GM23338 (cell line): ENCODE measurements around the gene SYNPO2.

Experiments used
- EZH2 ChIP-seq: fragments of 200-600 bp; sonication (generic); IDR thresholded peaks from one replicate; pipeline ENCODE4 v1.8.0; 2017; ENCODE audit warnings: antibody characterized with exemption, mild to moderate bottlenecking, low read depth; ENCODE audit not compliant: unreplicated experiment
- POLR2AphosphoS5 ChIP-seq: IDR thresholded peaks from 2 replicates; pipeline ENCODE4 v1.6.1; 2016; ENCODE audit warnings: antibody characterized with exemption, low read depth
- TF ChIP-seq, protein P1 (sequence below), 2 experiments: fragments of 200-600 bp in 1 of 2; sonication (generic) in 1 of 2; conservative IDR thresholded peaks; 2 replicates each; pipeline versions ENCODE4 v1.5.1 to v1.6.1; 2016 to 2017; ENCODE audit warnings: antibody characterized with exemption in 2 of 2, low read depth in 2 of 2, mild to moderate bottlenecking in 2 of 2, moderate library complexity in 1 of 2
- TF ChIP-seq, protein P2 (sequence below): IDR thresholded peaks from one replicate; pipeline ENCODE4 v1.6.1; 2018; ENCODE audit warnings: antibody characterized with exemption; ENCODE audit not compliant: unreplicated experiment

DNA sequence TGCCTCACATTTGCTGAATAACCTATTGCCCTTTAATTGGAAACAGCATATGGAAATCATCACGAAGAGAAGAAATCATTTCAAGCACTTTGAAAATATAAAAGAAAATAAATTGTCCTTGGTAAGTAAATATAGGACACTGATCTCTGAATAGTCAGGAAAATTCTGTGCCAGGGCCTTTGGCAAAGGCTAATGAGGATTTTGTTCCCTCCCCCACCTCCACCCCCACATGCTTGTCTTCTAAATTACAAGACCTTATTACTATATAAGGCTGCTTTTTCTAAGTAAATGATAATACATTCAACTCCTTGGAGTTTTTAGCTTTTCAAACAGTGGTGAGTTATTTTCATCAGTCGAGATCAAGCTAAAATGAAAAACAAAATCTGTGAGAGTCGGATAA, 15.8 kb downstream of the SYNPO2 start:
- TF ChIP-seq, protein P1, sequence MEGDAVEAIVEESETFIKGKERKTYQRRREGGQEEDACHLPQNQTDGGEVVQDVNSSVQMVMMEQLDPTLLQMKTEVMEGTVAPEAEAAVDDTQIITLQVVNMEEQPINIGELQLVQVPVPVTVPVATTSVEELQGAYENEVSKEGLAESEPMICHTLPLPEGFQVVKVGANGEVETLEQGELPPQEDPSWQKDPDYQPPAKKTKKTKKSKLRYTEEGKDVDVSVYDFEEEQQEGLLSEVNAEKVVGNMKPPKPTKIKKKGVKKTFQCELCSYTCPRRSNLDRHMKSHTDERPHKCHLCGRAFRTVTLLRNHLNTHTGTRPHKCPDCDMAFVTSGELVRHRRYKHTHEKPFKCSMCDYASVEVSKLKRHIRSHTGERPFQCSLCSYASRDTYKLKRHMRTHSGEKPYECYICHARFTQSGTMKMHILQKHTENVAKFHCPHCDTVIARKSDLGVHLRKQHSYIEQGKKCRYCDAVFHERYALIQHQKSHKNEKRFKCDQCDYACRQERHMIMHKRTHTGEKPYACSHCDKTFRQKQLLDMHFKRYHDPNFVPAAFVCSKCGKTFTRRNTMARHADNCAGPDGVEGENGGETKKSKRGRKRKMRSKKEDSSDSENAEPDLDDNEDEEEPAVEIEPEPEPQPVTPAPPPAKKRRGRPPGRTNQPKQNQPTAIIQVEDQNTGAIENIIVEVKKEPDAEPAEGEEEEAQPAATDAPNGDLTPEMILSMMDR (conservative IDR thresholded peaks at IDR 0.05; ENCODE audit: low read depth in 2 of 2): no peak
- TF ChIP-seq, protein P2, sequence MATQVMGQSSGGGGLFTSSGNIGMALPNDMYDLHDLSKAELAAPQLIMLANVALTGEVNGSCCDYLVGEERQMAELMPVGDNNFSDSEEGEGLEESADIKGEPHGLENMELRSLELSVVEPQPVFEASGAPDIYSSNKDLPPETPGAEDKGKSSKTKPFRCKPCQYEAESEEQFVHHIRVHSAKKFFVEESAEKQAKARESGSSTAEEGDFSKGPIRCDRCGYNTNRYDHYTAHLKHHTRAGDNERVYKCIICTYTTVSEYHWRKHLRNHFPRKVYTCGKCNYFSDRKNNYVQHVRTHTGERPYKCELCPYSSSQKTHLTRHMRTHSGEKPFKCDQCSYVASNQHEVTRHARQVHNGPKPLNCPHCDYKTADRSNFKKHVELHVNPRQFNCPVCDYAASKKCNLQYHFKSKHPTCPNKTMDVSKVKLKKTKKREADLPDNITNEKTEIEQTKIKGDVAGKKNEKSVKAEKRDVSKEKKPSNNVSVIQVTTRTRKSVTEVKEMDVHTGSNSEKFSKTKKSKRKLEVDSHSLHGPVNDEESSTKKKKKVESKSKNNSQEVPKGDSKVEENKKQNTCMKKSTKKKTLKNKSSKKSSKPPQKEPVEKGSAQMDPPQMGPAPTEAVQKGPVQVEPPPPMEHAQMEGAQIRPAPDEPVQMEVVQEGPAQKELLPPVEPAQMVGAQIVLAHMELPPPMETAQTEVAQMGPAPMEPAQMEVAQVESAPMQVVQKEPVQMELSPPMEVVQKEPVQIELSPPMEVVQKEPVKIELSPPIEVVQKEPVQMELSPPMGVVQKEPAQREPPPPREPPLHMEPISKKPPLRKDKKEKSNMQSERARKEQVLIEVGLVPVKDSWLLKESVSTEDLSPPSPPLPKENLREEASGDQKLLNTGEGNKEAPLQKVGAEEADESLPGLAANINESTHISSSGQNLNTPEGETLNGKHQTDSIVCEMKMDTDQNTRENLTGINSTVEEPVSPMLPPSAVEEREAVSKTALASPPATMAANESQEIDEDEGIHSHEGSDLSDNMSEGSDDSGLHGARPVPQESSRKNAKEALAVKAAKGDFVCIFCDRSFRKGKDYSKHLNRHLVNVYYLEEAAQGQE: no peak
- TF ChIP-seq POLR2AphosphoS5 (no peak), EZH2 (no peak)
